Spleen (tissue), 11 donors: Measurements from ENCODE around the gene ATP5PO. TPM values are rescaled to one million over a fixed set of nuclear protein-coding genes. Genes with fewer than 3 reads are reported as not detected.

Source experiments
- DNase-seq: peaks from one replicate; pipeline ENCODE4 v3.0.0-alpha.2; 2020
- H3K27ac ChIP-seq, 8 donors: fragments of 200-600 bp; sonication (generic) in 7 of 8; 1 replicate in 4 of 8; 2 replicates in 4 of 8; pipeline versions ENCODE4 v1.5.0 to v1.8.0; 2016 to 2021; ENCODE audit warnings: inconsistent platforms in 4 of 8, mild to moderate bottlenecking in 4 of 8, moderate library complexity in 1 of 8
- H3K27me3 ChIP-seq, 7 donors: fragments of 200-600 bp; sonication (generic) in 6 of 7; replicated peaks in 1 of 7; 1 replicate in 4 of 7; 2 replicates in 3 of 7; pipeline versions ENCODE4 v1.5.0 to v1.8.0; 2016 to 2021; ENCODE audit warnings: inconsistent platforms in 3 of 7, mild to moderate bottlenecking in 1 of 7
- H3K36me3 ChIP-seq, 6 donors: fragments of 200-600 bp; sonication (generic) in 5 of 6; 1 replicate in 4 of 6; 2 replicates in 2 of 6; pipeline versions ENCODE4 v1.5.0 to v1.8.0; 2016 to 2021; ENCODE audit warnings: inconsistent platforms in 2 of 6
- H3K4me1 ChIP-seq, 6 donors: fragments of 200-600 bp; sonication (generic) in 5 of 6; 1 replicate in 3 of 6; 2 replicates in 3 of 6; pipeline versions ENCODE4 v1.5.0 to v1.8.0; 2016 to 2021; ENCODE audit warnings: inconsistent platforms in 3 of 6
- H3K4me3 ChIP-seq, 8 donors: fragments of 200-600 bp; sonication (generic) in 7 of 8; 1 replicate in 4 of 8; 2 replicates in 4 of 8; pipeline versions ENCODE4 v1.5.0 to v1.8.0; 2016 to 2021; ENCODE audit warnings: inconsistent platforms in 4 of 8, mild to moderate bottlenecking in 4 of 8, moderate library complexity in 2 of 8
- H3K9me3 ChIP-seq, 8 donors: fragments of 200-600 bp; sonication (generic) in 7 of 8; 1 replicate in 4 of 8; 2 replicates in 4 of 8; pipeline versions ENCODE4 v1.5.0 to v1.8.0; 2016 to 2021; ENCODE audit warnings: inconsistent platforms in 4 of 8
- CTCF ChIP-seq, 11 experiments: fragments of 200-600 bp in 7 of 11; fragments of 450-650 bp in 4 of 11; sonication (generic) in 4 of 11; IDR thresholded peaks in 8 of 11; conservative IDR thresholded peaks in 3 of 11; 1 replicate in 7 of 11; 2 replicates in 4 of 11; pipeline versions ENCODE4 v1.4.0 to v1.8.0; 2016 to 2021; ENCODE audit warnings: antibody characterized with exemption in 11 of 11, inconsistent platforms in 4 of 11, mild to moderate bottlenecking in 1 of 11
- POLR2A ChIP-seq, 3 donors: fragments of 450-650 bp; IDR thresholded peaks; one replicate each; pipeline ENCODE4 v1.5.1; 2017; ENCODE audit warnings: antibody characterized with exemption in 3 of 3, mild to moderate bottlenecking in 1 of 3
- POLR2AphosphoS5 ChIP-seq, 3 donors: sonication (generic); formaldehyde crosslinking; IDR thresholded peaks; one replicate each; pipeline ENCODE4 v1.5.1; 2017; ENCODE audit warnings: antibody characterized with exemption in 3 of 3
- WGBS, 5 donors: extraction: QIAGEN DNeasy Blood & Tissue Kit in 3 of 5; methylation state at CpG; one replicate each; pipeline versions ENCODE4 v1.1.5 to v1.1.7; 2013 to 2018; 5-methylcytosine and 5-hydroxymethylcytosine counted together
- intact Hi-C: fragments of 100-400 bp; cut with DNase I; formaldehyde crosslinking; loops from one replicate; pipeline ENCODE4 v1.15.0; 2023; ENCODE audit warnings: low total_unique reads
- polyA plus RNA-seq, 3 donors: library from polyadenylated mRNA; stranded (reverse); fragments of 200-250 nt; gene quantifications; one replicate each; pipeline ENCODE4 v1.2.1, GENCODE V29; 2013
- total RNA-seq, 7 donors: library from RNA; depleted of rRNA in 3 of 7; stranded (reverse); fragments of >200 nt in 3 of 7; fragmentation: NEBNext Ultra II Directional in 4 of 7; extraction: Animal tissue kit (Norgen Biotek cat#: 25700) in 4 of 7; gene quantifications; one replicate each; pipeline versions ENCODE4 v1.1.0 to v1.2.1, GENCODE V29; 2016 to 2021
- donor health status: healthy with polysubstance abuse.
- donor health status: DM: no; HTN: no; CAD: no; lungs with moderate emphysema.
- donor health status: DM: no; HTN: no; CAD: no.
- donor health status: Bipolar disorder and iron deficiency.
- donor health status: healthy.
- donor health status: DM: no; HTN: no; CAD: no.
- donor health status: DM: yes; HTN: yes; CAD: no.

ATP5PO gene
- total and polyA plus RNA-seq, 10 donors = 97.6 to 286 (median 127) TPM

GRCh38 chr21:33962290-33962689 is 46.7 kb upstream of the ATP5PO start:
- H3K27me3 ChIP-seq = no peaks in the 10 kb centered on the region
- intact Hi-C loops = no loop called here
- H3K4me3 ChIP-seq = no peak overlapping the region
- H3K4me1 ChIP-seq = no peaks in the 10 kb centered on the region
- TF ChIP-seq POLR2A (IDR thresholded peaks at IDR 0.05) (no peak), CTCF (IDR thresholded peaks at IDR 0.05 in 8 of 11, conservative IDR thresholded peaks at IDR 0.05 in 3 of 11) (no peak), POLR2AphosphoS5 (IDR thresholded peaks at IDR 0.05) (no peak)
- no peak overlapping the region for H3K27ac ChIP-seq
- H3K36me3 ChIP-seq = no peaks in the 10 kb centered on the region
- peaks cover 0 to 26% (median 21%) of the 10 kb centered on the region in 8 donors for H3K9me3 ChIP-seq
- WGBS, 5 donors = 86 to 97% (median 96%) methylated on average over 6 of the region's 6 CpGs
- no peak for DNase-seq

- 76 to 94% (median 81%) methylated on average over 6 of the region's 6 CpGs for WGBS, 5 donors
- no peak overlapping the region for H3K4me3 ChIP-seq
- no peaks in the 10 kb centered on the region for H3K27me3 ChIP-seq
- H3K4me1 ChIP-seq = no peaks in the 10 kb centered on the region
- intact Hi-C loops = no loop called here
- peaks cover 0 to 26% (median 21%) of the 10 kb centered on the region in 8 donors for H3K9me3 ChIP-seq
- no peak overlapping the region for H3K27ac ChIP-seq
- TF ChIP-seq POLR2A (IDR thresholded peaks at IDR 0.05) (no peak), POLR2AphosphoS5 (IDR thresholded peaks at IDR 0.05) (no peak), CTCF (IDR thresholded peaks at IDR 0.05 in 8 of 11, conservative IDR thresholded peaks at IDR 0.05 in 3 of 11) (no peak)
- DNase-seq = no peak
- H3K36me3 ChIP-seq = no peaks in the 10 kb centered on the region
Observed at GRCh38 chr21:33961061-33961460, 45.5 kb upstream of the ATP5PO start.

- Histone ChIP-seq H3K4me1 (no peaks in the 10 kb centered on the region), H3K4me3 (no peak overlapping the region), H3K27me3 (no peaks in the 10 kb centered on the region), H3K36me3 (no peaks in the 10 kb centered on the region), H3K9me3 (peaks cover 0 to 26% (median 21%) of the 10 kb centered on the region in 8 donors), H3K27ac (no peak overlapping the region)
- intact Hi-C loops = no loop called here
- TF ChIP-seq CTCF (IDR thresholded peaks at IDR 0.05 in 8 of 11, conservative IDR thresholded peaks at IDR 0.05 in 3 of 11) = no peak
- TF ChIP-seq POLR2AphosphoS5 (IDR thresholded peaks at IDR 0.05) = no peak
- TF ChIP-seq POLR2A (IDR thresholded peaks at IDR 0.05) = no peak
- no peak for DNase-seq
Observed at GRCh38 chr21:33959680-33960079, 44.1 kb upstream of the ATP5PO start.

GRCh38 chr21:33954395-33954794 is 38.8 kb upstream of the ATP5PO start:
- TF ChIP-seq POLR2A (IDR thresholded peaks at IDR 0.05) (no peak), POLR2AphosphoS5 (IDR thresholded peaks at IDR 0.05) (no peak), CTCF (IDR thresholded peaks at IDR 0.05 in 8 of 11, conservative IDR thresholded peaks at IDR 0.05 in 3 of 11) (no peak)
- H3K9me3 ChIP-seq = peaks cover 0 to 12% (median 7%) of the 10 kb centered on the region in 8 donors
- H3K36me3 ChIP-seq = no peaks in the 10 kb centered on the region
- no peak for DNase-seq
- intact Hi-C loops = no loop called here
- no peak overlapping the region for H3K4me3 ChIP-seq
- no peak overlapping the region for H3K27ac ChIP-seq
- H3K27me3 ChIP-seq = no peaks in the 10 kb centered on the region
- peaks cover 0 to 29% (median 5%) of the 10 kb centered on the region in 6 donors for H3K4me1 ChIP-seq
- WGBS, 5 donors = 93 to 99% (median 97%) methylated on average over 2 of the region's 2 CpGs
